T-helper 9 cell (primary cell): ENCODE results near the gene DNPH1.
A peak's percentile ranks its signal among the peaks of the same experiment; 100 is the strongest.

Experiments used
- DNase-seq: peaks from one replicate; pipeline ENCODE4 v3.0.0-alpha.2; 2020

The DNPH1 gene

DNA sequence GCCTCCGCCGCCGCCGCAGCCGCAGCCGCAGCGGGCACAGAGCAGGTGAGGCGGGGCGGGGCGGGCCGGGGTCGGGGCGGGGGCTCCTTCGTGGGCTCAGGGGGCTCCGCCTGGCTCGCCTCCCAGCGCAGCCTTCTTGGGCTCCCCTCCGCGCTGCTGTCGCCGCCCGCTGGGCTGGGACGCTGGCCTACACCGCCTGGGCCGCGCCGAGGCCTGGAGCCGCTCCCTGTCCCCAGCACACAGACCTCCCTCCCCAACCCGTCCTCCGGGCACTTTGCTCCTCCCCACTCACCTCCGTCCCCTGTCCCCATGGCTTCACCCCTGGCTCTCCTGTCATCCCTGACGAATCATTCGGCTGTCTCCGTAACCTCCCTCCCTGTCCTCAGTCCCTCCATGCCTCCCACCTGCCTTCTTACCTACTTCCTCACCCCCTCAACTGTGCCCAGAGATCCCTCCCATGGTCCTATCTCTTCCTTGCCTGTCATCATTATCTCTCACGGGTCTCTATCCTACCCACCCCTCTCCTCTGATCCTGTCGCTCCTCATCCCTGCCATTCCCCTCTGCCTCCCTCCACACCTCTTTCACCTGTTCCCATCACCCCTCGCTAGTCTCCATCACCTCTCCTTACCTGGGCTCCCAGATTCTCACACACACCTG is 14.5 kb upstream of the DNPH1 start:
- no peak for DNase-seq

DNA sequence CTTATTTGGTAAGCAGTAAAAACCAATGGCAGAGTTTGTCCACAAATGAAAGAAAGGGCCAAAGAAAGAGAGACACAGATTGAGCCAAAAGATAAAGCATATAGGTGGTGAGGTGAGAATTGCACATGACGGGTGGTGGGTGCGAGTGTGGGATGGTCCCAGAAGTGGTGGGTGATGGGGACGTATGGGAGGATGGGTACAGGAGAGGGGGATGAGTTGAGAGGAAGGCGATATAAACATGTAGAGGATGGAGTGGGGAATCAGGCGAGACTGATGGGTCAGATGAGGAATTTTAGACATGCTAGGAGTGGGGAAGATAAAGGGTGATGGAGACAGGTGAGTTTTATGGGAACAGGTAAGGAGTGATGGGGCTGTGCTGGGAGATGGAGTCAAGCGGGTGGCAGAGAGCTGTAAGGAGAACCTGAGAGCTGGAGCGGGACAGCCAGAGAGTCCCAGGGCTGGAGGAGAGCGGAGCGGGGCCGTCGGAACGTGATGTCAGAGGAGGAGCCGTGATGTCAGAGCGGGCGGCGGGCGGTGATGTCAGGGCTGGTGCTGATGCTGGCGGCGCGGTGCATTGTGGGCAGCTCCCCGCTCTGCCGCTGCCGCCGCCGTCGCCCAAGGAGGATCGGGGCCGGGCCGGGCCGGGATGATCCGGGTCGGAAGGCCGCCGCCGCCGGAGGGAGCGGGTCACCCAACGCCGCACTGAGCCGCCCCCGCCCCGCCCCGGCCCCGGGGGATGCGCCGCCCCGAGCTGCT is 13.8 kb upstream of the DNPH1 start, which contains the start of gene TTBK1:
Gene TTBK1 (plus strand): TSS at position 574 of the 756 bp plus-strand sequence. CDS start 3,180 bp downstream, outside the sequence.
- DNase-seq = peak; percentile 32

DNA sequence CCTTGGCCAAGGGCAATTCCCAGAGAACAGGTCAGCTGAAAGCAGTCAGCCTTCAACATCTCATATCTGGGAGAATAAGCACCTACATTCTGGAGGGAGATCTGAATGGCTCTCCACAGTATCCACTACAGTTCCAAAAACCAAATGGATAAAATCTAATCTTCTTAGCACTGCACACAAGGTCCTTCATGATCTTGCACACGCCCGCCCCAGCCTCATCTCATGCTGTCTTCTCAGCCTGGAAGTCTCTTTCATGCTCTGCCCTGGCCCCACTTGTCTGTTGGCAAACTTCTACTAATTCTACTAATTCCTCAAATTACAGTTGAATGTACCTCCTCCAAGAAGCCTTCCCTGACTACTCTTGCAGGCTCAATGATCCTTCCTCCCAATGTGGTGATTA is 12.2 kb upstream of the DNPH1 start:
- DNase-seq = no peak

DNA sequence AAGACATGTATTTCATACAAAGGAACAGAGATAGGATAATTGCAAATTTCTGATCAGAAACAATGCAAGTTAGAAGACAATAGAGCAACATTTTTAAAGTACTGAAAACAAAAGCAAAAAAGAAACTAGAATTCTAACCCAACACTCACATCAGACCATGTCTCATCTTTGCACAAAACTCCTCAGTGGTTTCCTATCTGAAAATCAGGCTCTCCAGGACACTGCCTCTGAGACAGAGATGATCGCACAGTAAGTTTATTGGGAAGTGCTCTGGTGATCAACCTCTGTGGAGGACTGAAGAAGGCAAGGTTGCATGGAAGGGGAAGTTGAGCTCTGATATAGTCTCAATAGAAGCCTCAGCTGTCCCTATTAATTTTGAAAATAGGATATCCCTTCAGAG is 11.7 kb upstream of the DNPH1 start:
- DNase-seq = no peak

DNA sequence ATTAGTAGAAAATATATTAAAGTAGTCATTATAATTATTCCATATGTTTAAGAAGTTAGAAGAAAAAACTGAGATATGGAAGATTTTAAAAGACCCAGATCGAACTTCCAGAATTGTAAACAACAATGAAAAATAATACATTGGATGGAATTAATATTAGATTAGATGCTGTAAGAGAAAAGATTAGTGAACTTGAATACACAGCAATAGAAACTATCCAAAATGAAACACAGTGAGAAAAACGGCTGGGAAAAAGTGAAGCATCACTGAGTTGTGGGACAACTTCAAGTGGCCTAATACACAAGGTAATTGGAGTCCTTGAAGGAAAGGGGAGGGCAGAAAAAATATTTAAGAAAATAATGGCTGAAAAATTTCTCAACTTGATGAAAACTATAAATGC is 9.8 kb upstream of the DNPH1 start:
- DNase-seq = no peak

DNA sequence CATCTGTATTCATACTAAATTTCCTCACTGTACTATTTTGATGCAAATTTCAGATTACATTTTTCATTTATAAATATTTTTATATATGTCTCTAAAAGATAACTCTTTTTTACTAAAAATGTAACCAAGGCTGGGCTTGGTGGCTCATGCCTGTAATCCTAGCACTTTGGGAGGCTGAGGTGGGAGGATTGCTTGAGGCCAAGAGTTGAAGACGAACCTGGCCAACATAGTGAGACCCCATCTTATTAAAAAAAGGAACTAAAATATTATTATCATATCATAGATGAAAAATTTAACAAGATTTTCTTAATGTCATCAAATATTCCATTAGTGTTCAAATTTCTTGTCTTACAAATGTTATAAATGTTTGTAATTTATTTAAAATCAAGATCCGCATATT is 6.6 kb upstream of the DNPH1 start:
- no peak for DNase-seq

DNA sequence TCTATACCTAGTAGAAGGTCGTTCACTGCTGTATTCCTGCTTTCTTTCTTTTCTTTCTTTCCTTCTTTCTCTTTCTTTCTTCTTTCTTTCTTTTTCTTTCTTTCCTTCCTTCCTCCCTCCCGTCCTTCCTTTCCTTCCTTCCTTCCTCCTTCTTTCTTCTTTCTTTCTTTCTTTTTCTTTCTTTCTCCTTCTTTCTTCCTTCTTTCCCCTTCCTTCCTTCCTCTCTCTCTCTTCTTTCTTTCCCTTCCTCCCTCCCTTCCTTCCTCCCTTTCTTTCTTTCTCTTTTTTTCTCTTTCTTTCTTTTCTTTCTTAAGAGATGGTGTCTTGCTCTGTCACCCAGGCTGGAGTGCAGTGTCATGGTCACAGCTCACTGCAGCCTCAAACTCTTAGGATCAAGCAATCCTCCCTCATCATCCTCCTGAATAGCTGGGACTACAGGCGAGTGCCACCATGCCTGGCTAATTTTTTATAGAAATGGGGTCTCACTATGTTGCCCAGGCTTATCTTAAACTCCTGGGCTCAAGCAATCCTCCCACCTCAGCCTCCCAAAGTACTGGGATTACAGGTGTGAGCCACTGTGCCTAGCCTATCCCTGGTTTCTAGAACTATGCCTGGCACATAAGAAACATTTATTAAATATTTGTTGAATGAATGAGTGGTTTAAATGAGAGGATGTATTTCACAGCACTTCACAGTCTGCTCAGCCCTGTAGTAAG is 2.6 kb upstream of the DNPH1 start:
- DNase-seq = no peak

DNA sequence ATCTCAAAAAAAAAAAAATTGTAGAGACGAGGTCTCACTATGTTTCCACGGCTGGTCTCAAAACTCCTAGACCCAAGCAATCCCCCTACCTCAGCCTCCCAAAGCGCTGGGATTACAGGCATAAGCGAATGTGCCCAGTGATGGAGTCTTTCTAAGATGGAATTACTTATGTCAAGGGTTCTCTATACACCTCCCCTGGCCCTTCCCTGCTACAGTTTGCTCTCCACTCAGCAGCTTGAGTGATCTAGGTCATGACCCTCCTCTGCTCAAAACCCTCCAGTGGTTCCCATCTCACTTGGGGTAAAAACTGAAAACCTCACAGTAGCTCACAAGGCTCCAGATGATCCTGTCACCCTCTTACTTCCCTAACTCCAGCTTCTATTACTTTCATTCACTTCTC is 1.8 kb upstream of the DNPH1 start:
- no peak for DNase-seq

DNA sequence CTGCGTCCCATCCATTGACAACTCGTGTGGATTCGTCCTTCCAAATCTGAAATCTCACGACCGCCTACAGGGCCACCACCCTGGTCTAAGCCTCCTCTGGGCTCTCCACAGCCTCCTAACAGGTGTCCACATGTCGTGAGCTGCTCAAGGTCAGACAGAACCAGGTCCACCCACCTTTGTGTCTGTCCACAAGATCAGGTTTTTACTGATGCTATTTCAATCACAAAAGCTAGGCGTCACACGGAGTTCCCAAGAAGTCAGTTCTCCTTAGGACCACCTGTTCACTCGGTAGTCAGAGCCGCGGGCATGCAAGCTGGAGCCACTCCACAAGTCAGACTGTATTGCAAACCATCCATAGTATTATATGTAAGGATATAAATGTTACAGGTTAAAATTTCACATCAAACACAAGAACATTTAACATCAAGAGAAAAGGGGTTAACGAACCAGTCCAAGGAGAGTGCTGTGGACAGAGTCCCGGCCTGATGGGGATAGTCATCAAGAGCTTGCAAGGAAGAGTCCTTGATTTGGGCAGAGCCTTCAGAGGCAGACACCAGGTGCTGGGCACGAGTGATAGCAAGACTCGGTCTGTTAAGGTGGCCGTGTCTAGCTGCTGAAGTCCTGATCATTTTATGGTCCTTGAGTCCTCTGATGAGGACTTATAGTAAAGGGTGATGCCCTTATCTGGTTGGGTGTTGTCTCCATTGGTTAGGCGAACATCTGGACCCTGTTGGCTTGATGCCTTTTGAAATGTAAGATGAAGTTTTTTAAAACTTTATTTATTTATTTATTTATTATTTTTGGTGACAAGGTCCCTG is 731 bp upstream of the DNPH1 start:
- no peak for DNase-seq

DNA sequence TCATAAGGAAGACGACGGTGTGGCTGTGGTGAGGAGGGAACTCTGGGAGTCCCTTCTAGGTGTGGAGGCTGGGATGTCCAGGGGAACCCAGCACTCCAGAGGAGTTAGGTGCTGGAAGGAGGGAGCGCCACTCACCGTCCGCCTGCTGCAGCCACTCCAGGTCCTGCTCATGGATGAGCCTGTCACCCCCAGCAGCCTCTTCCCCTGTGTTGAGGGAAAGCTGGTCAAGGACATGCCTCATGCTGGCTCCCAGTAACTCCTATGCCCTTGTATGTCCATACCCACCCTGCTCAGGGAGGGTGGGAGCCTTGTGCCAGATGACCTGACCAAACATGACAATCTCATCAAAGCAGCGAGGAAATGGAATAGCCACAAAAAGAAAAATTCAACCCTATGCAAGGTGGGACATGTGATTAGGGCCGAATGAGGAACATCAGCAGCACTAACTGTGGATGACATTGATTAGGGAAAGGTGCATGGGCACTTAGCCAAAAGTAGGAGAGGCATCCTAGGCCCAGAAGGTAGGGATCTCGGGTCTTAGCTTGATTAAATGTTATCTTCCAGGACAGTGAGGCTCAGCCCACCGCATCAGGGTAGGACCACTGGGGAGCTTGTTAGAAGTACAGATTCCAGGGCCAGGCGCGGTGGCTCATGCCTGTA is 3.0 kb downstream of the DNPH1 start:
- DNase-seq = no peak

DNA sequence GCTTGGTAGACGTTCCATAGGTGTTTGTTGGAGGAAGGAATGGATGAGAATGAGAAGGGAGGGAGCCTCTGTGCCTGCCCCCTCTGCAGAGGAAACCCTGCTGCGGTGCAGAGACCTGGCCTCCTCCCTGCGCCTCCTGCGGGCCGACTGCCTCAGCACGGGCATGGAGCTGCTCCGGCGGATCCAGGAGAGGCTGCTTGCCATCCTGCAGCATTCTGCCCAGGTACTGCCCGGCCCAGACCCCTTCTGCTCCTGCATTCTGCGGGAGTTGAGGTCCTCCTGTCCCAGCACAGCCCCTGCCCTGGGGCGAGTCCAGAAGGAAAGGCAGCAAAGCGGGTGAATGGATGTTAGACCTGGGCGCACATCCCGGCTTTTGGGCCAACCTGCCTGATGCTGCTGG is 6.1 kb downstream of the DNPH1 start:
- no peak for DNase-seq

DNA sequence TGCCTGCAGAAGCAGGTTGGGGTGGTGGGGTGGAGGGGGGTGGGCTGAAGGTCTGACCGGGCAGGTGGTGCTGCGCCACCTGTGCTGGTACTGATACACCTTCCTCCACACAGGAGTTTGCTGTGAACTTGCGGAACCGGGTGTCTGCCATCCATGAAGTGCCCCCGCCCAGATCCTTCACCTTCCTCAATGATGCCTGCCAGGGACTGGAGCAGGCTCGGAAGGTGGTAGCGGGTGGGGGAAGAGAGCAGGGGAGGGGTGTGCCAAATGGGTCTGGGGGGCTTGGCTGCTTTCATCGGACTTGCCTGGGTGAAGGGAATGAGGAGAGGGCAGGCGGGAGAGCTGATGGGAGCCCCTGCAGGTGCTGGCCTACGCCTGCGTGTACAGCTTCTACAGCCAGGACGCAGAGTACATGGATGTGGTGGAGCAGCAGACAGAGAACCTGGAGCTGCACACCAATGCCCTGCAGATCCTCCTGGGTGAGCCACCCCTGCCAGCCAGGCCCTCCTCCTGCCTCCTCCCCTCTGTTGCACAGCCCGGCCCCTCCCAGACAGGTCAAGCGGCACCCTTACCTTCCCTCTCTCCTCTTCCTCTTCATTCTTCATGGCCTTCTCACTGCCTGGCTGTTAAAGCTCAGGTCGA is 6.7 kb downstream of the DNPH1 start:
- DNase-seq = no peak

DNA sequence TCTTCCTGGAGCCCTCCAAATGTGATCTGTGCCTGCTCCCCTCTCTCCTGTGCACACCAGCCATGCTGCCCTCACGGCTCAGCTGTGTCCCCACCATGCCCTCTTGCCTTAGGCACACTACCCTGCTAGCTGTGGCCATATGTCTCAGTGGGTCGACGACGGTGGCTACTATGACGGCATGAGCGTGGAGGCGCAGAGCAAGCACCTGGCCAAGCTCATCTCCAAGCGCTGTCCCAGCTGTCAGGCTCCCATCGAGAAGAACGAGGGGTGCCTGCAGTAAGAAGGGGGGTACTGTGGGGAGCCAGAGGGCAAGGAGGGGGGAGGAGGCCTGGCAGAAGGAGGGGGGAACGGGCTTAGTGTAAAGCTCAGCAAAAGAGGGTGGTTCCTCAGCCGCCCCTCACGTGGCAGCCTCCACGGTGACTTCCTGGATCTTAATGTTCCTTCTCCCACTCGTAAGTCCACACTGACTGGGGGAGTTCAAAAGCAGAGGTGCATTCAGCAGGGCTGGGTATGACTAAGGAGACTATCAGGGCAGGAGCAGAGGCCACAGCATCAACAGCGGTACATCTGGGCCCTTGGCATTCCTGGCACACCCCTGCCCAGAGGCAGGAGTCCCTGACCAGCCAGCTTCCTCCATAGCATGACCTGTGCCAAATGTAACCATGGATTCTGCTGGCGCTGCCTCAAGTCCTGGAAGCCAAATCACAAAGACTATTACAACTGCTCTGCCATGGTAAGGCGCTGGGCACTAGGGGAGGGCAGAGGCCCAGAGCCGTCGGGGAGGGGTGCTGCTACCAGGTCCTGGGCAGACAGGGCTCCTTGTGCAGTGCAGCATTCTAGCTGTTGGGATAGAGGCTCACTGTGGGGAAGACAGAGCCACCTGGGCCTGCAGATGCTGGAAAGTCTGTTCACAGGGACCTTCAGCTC is 8.0 kb downstream of the DNPH1 start:
- DNase-seq = no peak

DNA sequence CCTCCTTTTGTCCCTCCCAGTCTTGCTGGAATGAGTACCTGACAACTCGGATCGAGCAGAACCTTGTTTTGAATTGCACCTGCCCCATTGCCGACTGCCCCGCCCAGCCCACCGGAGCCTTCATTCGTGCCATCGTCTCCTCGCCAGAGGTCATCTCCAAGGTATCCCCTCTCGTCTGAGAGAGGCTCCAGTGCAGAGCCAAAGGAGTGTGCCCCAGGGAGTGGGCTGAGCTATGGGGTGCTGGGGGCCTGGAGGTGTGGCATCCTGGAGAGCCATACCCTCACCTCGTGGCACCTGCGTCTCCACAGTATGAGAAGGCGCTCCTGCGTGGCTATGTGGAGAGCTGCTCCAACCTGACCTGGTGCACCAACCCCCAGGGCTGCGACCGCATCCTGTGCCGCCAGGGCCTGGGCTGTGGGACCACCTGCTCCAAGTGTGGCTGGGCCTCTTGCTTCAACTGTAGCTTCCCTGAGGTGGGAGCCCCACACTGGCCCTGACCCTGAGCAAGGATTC is 8.8 kb downstream of the DNPH1 start:
- no peak for DNase-seq

DNA sequence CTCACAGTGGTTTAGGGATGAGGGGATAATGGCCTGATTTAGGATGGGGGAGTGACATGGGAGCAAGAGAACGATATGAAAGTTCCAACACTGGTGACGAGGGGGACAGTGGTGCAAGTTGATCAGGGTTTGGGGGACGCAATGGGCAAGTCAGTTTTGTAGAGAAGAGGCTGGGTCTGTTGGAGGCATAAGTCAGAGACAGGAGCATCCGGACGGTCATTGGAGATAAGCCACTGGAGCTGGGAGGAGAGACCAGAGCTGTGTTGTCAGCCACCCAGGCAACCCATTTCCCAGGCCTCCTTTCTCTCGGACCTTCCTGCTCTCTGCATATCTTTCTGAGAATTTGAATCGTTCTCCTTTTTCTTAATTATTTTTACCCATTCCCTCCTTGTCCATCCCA is 9.5 kb downstream of the DNPH1 start:
- DNase-seq = no peak

DNA sequence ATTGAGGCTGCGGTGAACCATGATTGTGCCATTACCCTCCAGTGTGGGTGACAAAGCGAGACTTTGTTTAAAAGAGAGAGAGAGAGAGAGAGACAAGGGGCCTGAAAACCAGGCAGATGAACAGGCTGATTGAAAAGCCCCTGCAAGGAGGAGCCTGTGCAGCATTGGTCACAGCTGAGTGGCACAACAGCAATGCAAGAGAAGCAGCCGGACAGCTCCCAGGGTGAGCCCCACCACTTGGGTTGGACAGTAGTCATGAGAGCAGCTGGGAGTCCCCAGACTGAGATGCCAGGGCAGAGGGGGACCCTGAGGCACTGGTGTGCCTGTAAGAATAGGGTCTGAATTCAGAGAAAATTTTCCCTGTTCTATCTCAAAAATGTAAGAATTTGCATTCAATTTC is 10.2 kb downstream of the DNPH1 start:
- no peak for DNase-seq

DNA sequence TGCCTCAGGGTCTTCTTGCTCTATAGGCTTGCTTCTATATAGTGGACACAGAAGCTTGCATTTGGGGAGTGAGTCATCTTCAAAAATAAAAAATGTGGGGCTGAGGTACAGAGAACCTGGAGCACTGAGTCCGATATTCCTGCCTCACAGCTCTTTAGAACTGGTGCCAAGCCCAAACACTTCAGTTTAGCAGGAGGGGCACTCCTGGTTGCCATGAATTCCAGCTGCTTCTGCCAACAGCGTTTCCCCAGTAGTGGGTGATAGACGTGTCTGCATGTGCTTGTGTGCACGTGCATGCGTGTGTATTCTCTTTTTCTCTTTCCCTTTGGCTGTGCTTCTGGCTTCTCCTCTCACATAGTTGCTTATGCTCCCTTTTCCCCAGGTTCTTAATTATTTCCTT is 11.9 kb downstream of the DNPH1 start:
- DNase-seq = no peak

DNA sequence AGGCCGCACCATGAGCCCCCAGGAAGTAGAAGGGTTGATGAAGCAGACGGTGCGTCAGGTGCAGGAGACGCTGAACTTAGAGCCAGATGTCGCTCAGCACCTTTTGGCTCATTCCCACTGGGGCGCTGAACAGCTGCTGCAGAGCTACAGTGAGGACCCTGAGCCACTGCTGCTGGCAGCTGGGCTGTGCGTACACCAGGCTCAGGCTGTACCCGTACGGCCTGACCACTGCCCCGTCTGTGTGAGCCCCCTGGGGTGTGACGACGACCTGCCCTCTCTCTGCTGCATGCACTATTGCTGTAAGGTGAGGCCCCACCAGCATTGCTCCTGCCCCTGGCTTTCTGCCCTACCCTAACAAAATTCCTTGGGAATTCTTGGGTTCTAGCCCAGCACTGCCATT is 13.1 kb downstream of the DNPH1 start:
- no peak for DNase-seq

DNA sequence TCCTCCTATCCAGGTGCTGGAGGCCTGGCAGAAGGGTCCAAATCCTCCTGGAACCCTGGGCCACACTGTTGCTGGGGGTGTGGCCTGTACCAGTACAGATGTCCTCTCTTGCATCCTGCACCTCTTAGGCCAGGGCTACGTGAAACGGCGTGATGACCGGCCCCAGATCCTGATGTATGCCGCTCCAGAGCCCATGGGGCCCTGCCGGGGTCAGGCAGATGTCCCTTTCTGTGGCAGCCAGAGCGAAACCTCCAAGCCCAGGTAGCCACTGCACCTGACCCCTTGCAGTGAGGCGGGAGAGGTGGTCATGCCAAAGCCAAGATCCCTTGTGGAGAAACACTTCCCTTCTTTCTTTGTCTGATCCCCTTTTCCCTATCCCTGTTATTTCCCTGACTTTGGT is 14.2 kb downstream of the DNPH1 start:
- no peak for DNase-seq

DNA sequence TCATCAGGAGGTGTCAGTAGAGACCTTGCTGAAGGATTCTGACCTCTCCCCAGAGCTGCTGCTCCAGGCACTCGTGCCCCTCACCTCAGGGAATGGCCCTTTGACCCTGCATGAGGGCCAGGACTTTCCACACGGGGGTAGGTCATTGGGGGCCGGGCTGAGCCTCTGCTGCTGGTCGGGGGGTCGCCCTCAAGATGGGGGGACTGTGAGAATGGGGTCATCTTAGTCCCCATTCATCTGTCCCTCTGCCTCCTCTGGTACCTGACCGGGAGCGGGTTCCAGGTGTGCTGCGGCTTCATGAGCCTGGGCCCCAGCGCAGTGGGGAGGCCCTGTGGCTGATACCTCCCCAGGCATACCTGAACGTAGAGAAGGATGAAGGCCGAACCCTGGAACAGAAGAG is 15.8 kb downstream of the DNPH1 start:
- DNase-seq = no peak

DNA sequence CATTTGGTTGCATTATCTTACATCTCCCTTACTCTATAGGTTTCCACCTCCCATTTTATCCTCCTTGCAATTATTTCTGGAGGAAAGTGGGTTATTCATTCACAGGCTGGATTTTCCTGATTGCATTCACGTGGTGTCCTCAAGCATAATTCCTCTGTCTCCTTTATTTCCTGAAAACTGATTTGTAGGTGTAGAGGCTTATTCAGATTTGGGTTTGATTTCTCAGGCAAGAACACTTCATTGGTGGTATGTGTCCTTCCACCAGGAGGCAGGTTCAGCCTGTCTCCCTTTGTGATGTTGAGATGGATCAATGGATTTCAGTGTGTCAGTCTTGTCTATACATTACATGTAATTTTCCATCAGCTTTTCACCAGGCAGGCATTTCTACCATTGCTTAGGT is 17.3 kb downstream of the DNPH1 start:
- no peak for DNase-seq
